Measurements from ENCODE around the gene DHRS3.
"Not testable (repeated sequence)": the region's sequence is repeated elsewhere in the genome, so short reads cannot be mapped to it uniquely, and the experiment has no call there.

The DHRS3 gene

DNA sequence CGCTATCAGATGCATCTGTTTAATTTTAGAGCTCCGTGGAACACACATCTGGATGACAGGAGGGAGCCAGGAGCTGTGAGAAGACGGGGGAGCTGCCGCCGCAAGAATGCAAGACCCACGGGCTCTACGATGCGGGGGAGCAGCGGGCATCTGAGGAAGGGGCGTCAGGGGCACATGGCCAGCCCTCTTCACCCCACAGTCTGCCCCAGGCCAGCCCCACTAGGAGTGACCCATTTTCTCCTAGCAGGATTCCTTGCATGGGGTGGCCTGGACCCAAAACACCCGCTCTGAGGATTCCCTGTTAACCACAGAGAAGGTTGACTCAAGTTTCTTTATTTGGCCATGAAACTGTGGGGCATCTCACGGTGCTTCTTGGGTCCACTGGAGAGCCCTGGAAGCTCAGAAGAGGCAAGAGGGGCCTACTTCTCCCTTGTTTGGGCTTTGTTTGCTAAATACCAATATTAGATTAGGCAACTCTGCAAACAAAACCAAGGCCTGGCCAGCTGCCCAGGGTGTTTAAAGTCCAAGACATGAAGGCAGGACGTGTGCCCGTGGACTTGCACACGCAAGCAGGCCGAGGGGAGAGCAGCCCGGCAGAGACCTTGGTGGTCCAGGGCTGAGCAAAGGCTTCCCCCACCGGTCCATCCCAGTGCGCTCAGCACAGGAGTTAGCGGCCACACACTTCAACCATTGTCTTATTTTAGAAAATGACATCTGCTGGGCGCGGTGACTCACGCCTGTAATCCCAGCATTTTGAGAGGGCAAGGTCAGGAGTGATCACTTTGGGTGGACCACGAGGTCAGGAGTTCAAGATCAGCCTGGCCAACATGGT, 89.8 kb downstream of the DHRS3 start:
- Histone ChIP-seq H3K27me3 (ENCODE audit: low read depth, low read length) (no peaks in the 10 kb centered on the region), H3K4me1 (ENCODE audit: control insufficient read depth in 1 of 2, insufficient read depth in 2 of 2, low read length in 2 of 2) (no peaks in the 10 kb centered on the region), H3K9me3 (ENCODE audit: control insufficient read depth in 1 of 2, low read length in 2 of 2) (no peaks in the 10 kb centered on the region), H3K4me3 (ENCODE audit: low read depth in 1 of 2, low read length in 2 of 2) (no peak overlapping the region), H3K27ac (ENCODE audit: low read length) (no peak overlapping the region), H3K36me3 (ENCODE audit: control insufficient read depth in 1 of 2, insufficient read depth in 2 of 2, low read length in 2 of 2) (no peaks in the 10 kb centered on the region)

DNA sequence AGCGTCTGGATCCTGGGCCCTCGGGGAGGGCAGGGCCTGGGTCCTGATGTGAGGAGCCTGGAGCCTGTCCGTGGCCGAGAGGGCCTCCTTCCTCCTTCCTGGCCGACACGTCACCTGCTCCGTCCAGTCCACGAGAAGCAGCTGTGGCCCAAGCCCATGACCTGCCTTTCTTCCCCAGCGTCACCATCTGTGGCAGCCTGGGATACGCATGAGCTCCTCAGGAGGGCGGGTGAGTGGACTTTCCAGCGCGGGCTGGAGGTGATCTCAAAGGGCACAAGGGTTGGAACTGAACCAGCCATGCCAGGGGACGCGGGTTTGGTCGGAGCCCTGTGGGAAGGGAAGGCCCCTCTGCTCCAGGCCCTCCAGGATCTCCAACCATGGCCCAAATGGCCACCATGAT, 90.4 kb downstream of the DHRS3 start:
- H3K27ac ChIP-seq (ENCODE audit: low read length) = no peak overlapping the region
- no peaks in the 10 kb centered on the region for H3K4me1 ChIP-seq (ENCODE audit: control insufficient read depth in 1 of 2, insufficient read depth in 2 of 2, low read length in 2 of 2)

DNA sequence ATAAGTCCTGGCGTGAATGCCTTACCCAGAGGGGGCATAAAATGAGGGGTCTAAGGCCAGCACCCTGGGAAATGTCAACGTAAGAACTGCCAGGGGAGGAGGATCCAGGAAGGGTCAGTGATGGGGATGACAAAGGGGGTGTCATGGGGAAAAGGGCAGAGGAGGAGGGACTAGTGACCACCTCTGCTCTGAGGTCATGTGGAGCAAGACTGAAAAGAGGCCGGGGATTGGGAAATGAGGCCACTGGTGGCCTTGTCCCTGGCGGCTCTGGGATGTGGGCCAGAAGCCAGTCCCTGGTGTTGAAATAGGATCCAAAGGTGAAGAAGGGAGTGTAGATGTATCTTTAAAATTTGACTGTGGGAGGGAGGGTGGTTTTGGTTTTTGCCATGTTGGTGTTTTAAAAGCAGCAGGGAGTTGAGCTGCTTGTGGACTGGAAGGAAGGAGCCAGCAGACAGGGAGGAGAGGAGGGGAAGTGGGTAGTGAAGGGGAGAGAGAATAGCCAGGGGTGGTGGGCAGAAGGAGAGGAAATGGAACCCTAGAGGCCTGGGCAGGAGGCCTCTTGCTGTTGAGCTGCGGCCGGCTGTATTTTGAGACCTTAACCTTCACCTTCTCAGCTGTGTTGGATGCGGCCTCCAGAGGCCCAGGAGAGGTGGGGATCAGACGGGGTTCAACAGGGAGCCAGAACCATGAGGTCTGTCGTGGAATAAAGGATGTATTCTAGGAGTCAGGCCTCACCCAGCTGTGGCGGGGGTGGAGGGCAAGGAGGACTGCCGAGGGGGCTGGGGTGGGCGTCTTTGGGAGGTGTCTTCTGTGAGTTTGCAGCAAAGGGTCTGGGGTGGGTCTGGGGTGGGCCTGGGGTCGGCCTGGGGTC, 92.5 kb downstream of the DHRS3 start:
- Histone ChIP-seq H3K36me3 (ENCODE audit: control insufficient read depth in 1 of 2, insufficient read depth in 2 of 2, low read length in 2 of 2) (no peaks in the 10 kb centered on the region), H3K4me3 (ENCODE audit: low read depth in 1 of 2, low read length in 2 of 2) (no peak overlapping the region), H3K27me3 (ENCODE audit: low read depth, low read length) (no peaks in the 10 kb centered on the region), H3K27ac (ENCODE audit: low read length) (no peak overlapping the region), H3K4me1 (ENCODE audit: control insufficient read depth in 1 of 2, insufficient read depth in 2 of 2, low read length in 2 of 2) (no peaks in the 10 kb centered on the region), H3K9me3 (ENCODE audit: control insufficient read depth in 1 of 2, low read length in 2 of 2) (no peaks in the 10 kb centered on the region)

More for the DNA sequence above, 90.4 kb downstream of the DHRS3 start:
- H3K27me3 ChIP-seq (ENCODE audit: low read depth, low read length) = no peaks in the 10 kb centered on the region
- H3K9me3 ChIP-seq (ENCODE audit: control insufficient read depth in 1 of 2, low read length in 2 of 2) = no peaks in the 10 kb centered on the region
- no peak overlapping the region for H3K4me3 ChIP-seq (ENCODE audit: low read depth in 1 of 2, low read length in 2 of 2)
- H3K36me3 ChIP-seq (ENCODE audit: control insufficient read depth in 1 of 2, insufficient read depth in 2 of 2, low read length in 2 of 2) = no peaks in the 10 kb centered on the region

DNA sequence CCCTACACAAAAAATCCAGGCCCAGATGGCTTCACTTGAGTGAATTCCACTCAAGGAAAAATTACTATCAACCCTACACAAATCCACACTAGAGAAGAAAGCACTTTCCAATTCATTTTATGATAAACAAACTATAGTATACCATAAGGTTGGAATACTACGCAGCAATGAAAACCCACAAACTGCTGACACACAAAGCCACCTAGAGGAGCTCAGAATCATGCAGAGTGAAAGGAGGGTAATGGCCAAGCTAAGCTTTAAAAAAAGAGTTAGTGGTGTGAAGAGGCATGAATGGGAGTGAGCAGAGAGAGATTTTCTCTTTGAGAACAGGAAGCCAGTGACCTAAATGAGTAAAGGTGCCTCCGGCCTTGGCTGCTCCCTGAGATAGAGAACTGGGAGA, 93.7 kb downstream of the DHRS3 start:
- H3K4me1 ChIP-seq (ENCODE audit: control insufficient read depth in 1 of 2, insufficient read depth in 2 of 2, low read length in 2 of 2) = peaks cover 0 to 4% of the 10 kb centered on the region in 2 donors
- no peaks in the 10 kb centered on the region for H3K27me3 ChIP-seq (ENCODE audit: low read depth, low read length)
- no peak overlapping the region for H3K27ac ChIP-seq (ENCODE audit: low read length)
- no peak overlapping the region for H3K4me3 ChIP-seq (ENCODE audit: low read depth in 1 of 2, low read length in 2 of 2)
- no peaks in the 10 kb centered on the region for H3K36me3 ChIP-seq (ENCODE audit: control insufficient read depth in 1 of 2, insufficient read depth in 2 of 2, low read length in 2 of 2)
- H3K9me3 ChIP-seq (ENCODE audit: control insufficient read depth in 1 of 2, low read length in 2 of 2) = no peaks in the 10 kb centered on the region

DNA sequence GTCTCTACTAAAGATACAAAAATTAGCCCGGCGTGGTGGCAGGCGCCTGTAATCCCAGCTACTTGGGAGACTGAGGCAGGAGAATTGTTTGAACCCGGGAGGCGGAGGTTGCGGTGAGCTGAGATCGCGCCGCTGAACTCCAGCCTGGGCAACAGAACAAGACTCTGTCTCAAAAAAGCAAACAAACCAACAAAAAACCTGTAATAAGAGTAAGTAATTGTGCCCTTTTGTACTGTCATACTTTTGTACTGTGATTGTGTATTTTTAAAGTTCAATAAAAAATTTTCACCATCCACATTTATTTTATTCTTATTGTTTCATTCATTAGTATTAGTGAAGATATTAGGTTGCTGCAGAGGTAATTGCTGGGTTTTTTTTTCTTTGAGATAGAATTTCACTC, 95.2 kb downstream of the DHRS3 start:
- H3K27ac ChIP-seq (ENCODE audit: low read length); H3K36me3 ChIP-seq (ENCODE audit: control insufficient read depth in 1 of 2, insufficient read depth in 2 of 2, low read length in 2 of 2); H3K27me3 ChIP-seq (ENCODE audit: low read depth, low read length); H3K4me3 ChIP-seq (ENCODE audit: low read depth in 1 of 2, low read length in 2 of 2); H3K9me3 ChIP-seq (ENCODE audit: control insufficient read depth in 1 of 2, low read length in 2 of 2): not testable (repeated sequence)
- H3K4me1 ChIP-seq (ENCODE audit: control insufficient read depth in 1 of 2, insufficient read depth in 2 of 2, low read length in 2 of 2) = peaks cover 0 to 13% of the 10 kb centered on the region in 2 donors

DNA sequence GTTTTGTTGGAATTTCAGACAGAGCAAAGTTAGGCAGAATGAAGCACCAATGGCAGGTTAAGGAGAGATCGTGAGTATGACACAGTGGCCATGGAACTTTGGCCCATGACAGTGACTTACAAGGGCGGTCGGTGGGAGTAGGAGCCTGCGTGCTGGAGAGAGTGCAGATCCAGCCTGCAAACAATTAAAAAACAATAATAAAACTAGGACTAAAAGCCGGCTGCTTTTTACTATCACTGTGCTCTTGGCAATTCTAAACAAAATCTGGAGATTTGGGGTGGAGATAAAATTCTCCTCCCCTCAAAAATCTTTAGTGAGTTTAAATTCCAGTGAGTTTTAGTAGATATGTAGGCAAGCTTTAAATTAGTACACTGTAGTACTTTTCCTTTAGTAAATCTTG, 96.9 kb downstream of the DHRS3 start:
- Histone ChIP-seq H3K9me3 (ENCODE audit: control insufficient read depth in 1 of 2, low read length in 2 of 2) (no peaks in the 10 kb centered on the region), H3K4me3 (ENCODE audit: low read depth in 1 of 2, low read length in 2 of 2) (no peak overlapping the region), H3K27me3 (ENCODE audit: low read depth, low read length) (no peaks in the 10 kb centered on the region), H3K36me3 (ENCODE audit: control insufficient read depth in 1 of 2, insufficient read depth in 2 of 2, low read length in 2 of 2) (no peaks in the 10 kb centered on the region), H3K4me1 (ENCODE audit: control insufficient read depth in 1 of 2, insufficient read depth in 2 of 2, low read length in 2 of 2) (peaks cover 0 to 13% of the 10 kb centered on the region in 2 donors), H3K27ac (ENCODE audit: low read length) (no peak overlapping the region)

DNA sequence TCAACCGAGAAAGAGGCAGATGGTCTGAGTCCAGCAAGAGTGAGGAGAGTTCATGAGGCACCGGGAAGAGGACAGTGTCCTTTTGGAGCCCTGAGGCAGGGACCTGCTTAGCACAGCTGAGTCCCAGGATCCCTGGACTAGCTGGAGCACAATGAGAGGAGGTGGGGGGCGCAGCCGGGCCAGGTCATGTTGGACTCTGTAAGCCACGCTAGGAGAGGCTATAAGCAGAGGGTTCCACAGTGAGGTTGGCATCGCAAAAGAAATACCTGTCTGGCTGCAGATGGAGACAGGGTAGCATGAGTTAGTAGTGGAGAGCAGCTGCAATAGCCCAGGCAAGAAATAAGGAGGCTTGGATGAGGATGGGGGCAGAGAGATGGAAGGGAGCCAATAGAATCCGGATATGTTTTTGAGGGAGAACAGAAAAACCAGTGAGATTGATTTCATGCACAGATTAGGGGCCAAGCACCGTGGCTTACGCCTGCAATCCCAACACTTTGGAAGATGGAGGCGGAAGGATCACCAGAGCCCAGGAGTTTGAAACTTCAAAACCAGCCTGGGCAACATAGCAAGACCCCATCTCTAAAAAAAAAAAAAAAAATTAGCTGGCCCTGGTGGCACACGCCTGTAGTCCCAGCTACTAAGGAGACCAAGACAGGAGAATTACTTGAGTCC, 98.2 kb downstream of the DHRS3 start:
- Histone ChIP-seq H3K9me3 (ENCODE audit: control insufficient read depth in 1 of 2, low read length in 2 of 2) (no peaks in the 10 kb centered on the region), H3K4me3 (ENCODE audit: low read depth in 1 of 2, low read length in 2 of 2) (no peak overlapping the region), H3K4me1 (ENCODE audit: control insufficient read depth in 1 of 2, insufficient read depth in 2 of 2, low read length in 2 of 2) (peaks cover 0 to 13% of the 10 kb centered on the region in 2 donors), H3K27me3 (ENCODE audit: low read depth, low read length) (no peaks in the 10 kb centered on the region), H3K27ac (ENCODE audit: low read length) (peak overlapping the region; percentile 1), H3K36me3 (ENCODE audit: control insufficient read depth in 1 of 2, insufficient read depth in 2 of 2, low read length in 2 of 2) (no peaks in the 10 kb centered on the region)

DNA sequence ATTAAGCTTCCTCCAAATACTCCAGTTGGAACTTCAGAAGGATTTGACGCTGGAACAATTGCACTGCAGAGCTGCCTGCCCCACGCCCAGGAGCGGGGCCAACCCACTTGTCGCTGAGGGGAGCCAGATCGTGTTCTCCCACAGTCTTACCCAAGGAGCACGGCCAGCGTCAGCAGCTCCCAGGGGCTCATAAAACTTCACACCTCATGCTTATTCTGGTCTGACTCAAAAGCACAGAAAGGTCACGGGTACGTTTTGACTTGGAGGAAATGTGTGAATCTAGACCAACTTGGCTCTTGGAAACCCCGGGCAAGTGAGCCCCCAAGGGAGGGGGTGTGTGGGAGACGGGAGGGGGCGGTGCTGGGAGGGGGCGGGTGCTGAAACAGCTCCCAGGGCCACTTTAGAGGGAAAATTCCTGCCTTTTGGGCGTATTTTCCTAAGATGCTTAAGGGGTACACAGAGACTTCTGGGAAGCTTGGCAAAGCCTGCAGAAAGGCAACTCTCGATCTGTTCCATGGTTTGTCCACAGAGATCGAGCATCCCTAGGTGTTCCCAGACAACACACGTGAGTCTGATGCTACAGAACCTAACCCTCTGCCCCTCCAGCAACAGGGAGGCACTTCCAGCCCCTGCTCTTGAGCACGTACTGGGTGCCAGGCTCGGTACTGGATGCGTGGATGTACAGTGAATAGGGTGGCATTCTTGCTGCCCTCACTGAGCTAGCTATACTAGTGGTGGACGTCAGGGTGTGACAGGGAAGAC, 98.9 kb downstream of the DHRS3 start:
- Histone ChIP-seq H3K4me1 (ENCODE audit: control insufficient read depth in 1 of 2, insufficient read depth in 2 of 2, low read length in 2 of 2) (peaks cover 0 to 13% of the 10 kb centered on the region in 2 donors), H3K27me3 (ENCODE audit: low read depth, low read length) (no peaks in the 10 kb centered on the region), H3K27ac (ENCODE audit: low read length) (peak overlapping the region; percentile 1), H3K36me3 (ENCODE audit: control insufficient read depth in 1 of 2, insufficient read depth in 2 of 2, low read length in 2 of 2) (no peaks in the 10 kb centered on the region), H3K4me3 (ENCODE audit: low read depth in 1 of 2, low read length in 2 of 2) (peak overlapping the region in 1 of 2 donors; percentile 40), H3K9me3 (ENCODE audit: control insufficient read depth in 1 of 2, low read length in 2 of 2) (no peaks in the 10 kb centered on the region)

Data from muscle layer of duodenum (tissue), 2 donors.